Esophagus (tissue), 2 donors: ENCODE measurements around the gene GHR. TPM values are rescaled to one million over a fixed set of nuclear protein-coding genes. Genes with fewer than 3 reads are reported as not detected.
"Not testable (repeated sequence)": the region's sequence is repeated elsewhere in the genome, so short reads cannot be mapped to it uniquely, and the experiment has no call there.

Experiments
- H3K27ac ChIP-seq, 2 donors: one replicate each; pipeline ENCODE4 v1.5.1; 2013; ENCODE audit warnings: low read depth in 2 of 2, mild to moderate bottlenecking in 2 of 2, inconsistent platforms in 1 of 2, low read length in 1 of 2, moderate library complexity in 1 of 2
- H3K27me3 ChIP-seq, 2 donors: one replicate each; pipeline ENCODE4 v1.6.1; 2013; ENCODE audit warnings: low read length in 2 of 2, control low read depth in 1 of 2, mild to moderate bottlenecking in 1 of 2; ENCODE audit not compliant: insufficient read depth in 2 of 2, control insufficient read depth in 1 of 2
- H3K36me3 ChIP-seq, 2 donors: one replicate each; pipeline ENCODE4 v1.6.1; 2013; ENCODE audit warnings: low read length in 1 of 2; ENCODE audit not compliant: control insufficient read depth in 2 of 2, insufficient read depth in 2 of 2
- H3K4me1 ChIP-seq, 2 donors: one replicate each; pipeline ENCODE4 v1.6.1; 2013; ENCODE audit warnings: low read length in 1 of 2; ENCODE audit not compliant: control insufficient read depth in 2 of 2, insufficient read depth in 2 of 2
- H3K4me3 ChIP-seq, 2 donors: one replicate each; pipeline ENCODE4 v1.5.1; 2013; ENCODE audit warnings: low read length in 2 of 2, mild to moderate bottlenecking in 2 of 2, low read depth in 1 of 2, moderate library complexity in 1 of 2
- H3K9me3 ChIP-seq, 2 donors: one replicate each; pipeline ENCODE4 v1.6.1; 2013; ENCODE audit warnings: mild to moderate bottlenecking in 2 of 2, low read depth in 1 of 2, low read length in 1 of 2, moderate library complexity in 1 of 2; ENCODE audit not compliant: control insufficient read depth in 2 of 2, insufficient read depth in 1 of 2
- WGBS, 2 donors: extraction: QIAGEN DNeasy Blood & Tissue Kit; methylation state at CpG; one replicate each; pipeline ENCODE4 v1.1.7; 2013; 5-methylcytosine and 5-hydroxymethylcytosine counted together
- polyA plus RNA-seq, 2 donors: library from polyadenylated mRNA; stranded (reverse); fragments of 200-250 nt; gene quantifications; one replicate each; pipeline ENCODE4 v1.2.3, GENCODE V29; 2013
- donor health status: healthy with polysubstance abuse.
- donor health status: Bipolar disorder and iron deficiency.

GHR gene
- polyA plus RNA-seq, 2 donors: 1.2 to 1.6 TPM

- Histone ChIP-seq H3K36me3 (no peaks in the 10 kb centered on the region), H3K9me3 (no peaks in the 10 kb centered on the region), H3K27ac (no peak overlapping the region), H3K4me3 (no peak overlapping the region), H3K27me3 (no peaks in the 10 kb centered on the region), H3K4me1 (no peaks in the 10 kb centered on the region)
- 52 to 64% methylated on average over 3 of the region's 3 CpGs for WGBS, 2 donors
Observed at GRCh38 chr5:42650084-42650483, 226.8 kb downstream of the GHR start.

- no peak overlapping the region for H3K27ac ChIP-seq
- H3K9me3 ChIP-seq: no peaks in the 10 kb centered on the region
- H3K36me3 ChIP-seq: no peaks in the 10 kb centered on the region
- H3K27me3 ChIP-seq: no peaks in the 10 kb centered on the region
- H3K4me3 ChIP-seq: no peak overlapping the region
- no peaks in the 10 kb centered on the region for H3K4me1 ChIP-seq
- 80 to 81% methylated on average over 2 of the region's 2 CpGs for WGBS, 2 donors
Observed at GRCh38 chr5:42653705-42654104, 230.5 kb downstream of the GHR start.

- Histone ChIP-seq H3K27me3 (no peaks in the 10 kb centered on the region), H3K36me3 (no peaks in the 10 kb centered on the region), H3K4me3 (no peak overlapping the region), H3K9me3 (no peaks in the 10 kb centered on the region), H3K27ac (no peak overlapping the region), H3K4me1 (no peaks in the 10 kb centered on the region)
- 88 to 92% methylated on average over 2 of the region's 2 CpGs for WGBS, 2 donors
Observed at GRCh38 chr5:42654645-42655044, 231.4 kb downstream of the GHR start.

- H3K9me3 ChIP-seq: no peaks in the 10 kb centered on the region
- 43 to 63% methylated on average over 3 of the region's 3 CpGs for WGBS, 2 donors
- peak overlapping the region in 1 of 2 donors; percentile 11 for H3K4me3 ChIP-seq
- no peaks in the 10 kb centered on the region for H3K36me3 ChIP-seq
- no peak overlapping the region for H3K27ac ChIP-seq
- H3K27me3 ChIP-seq: no peaks in the 10 kb centered on the region
- no peaks in the 10 kb centered on the region for H3K4me1 ChIP-seq
Observed at GRCh38 chr5:42655982-42656650, 232.9 kb downstream of the GHR start.

GRCh38 chr5:42656651-42657015 is 233.4 kb downstream of the GHR start:
- H3K4me3 ChIP-seq: no peak overlapping the region
- no peaks in the 10 kb centered on the region for H3K27me3 ChIP-seq
- no peaks in the 10 kb centered on the region for H3K4me1 ChIP-seq
- no peaks in the 10 kb centered on the region for H3K9me3 ChIP-seq
- no peaks in the 10 kb centered on the region for H3K36me3 ChIP-seq
- no peak overlapping the region for H3K27ac ChIP-seq

GRCh38 chr5:42659869-42660268 is 236.6 kb downstream of the GHR start:
- not testable (repeated sequence) for H3K4me3 ChIP-seq, H3K27ac ChIP-seq, H3K27me3 ChIP-seq, H3K9me3 ChIP-seq, H3K4me1 ChIP-seq, H3K36me3 ChIP-seq
- 70 to 86% methylated on average over 3 to 8 of the region's 13 CpGs for WGBS, 2 donors

- Histone ChIP-seq H3K9me3 (no peaks in the 10 kb centered on the region), H3K27me3 (no peaks in the 10 kb centered on the region)
- WGBS, 2 donors: 90 to 94% methylated on average over 3 of the region's 3 CpGs
Observed at GRCh38 chr5:42665857-42666256, 242.6 kb downstream of the GHR start.

GRCh38 chr5:42666869-42667268 is 243.6 kb downstream of the GHR start:
- WGBS, 2 donors: 50 to 67% methylated on average over 3 of the region's 3 CpGs
- no peaks in the 10 kb centered on the region for H3K4me1 ChIP-seq
- peaks cover 0 to 3% of the 10 kb centered on the region in 2 donors for H3K9me3 ChIP-seq
- no peak overlapping the region for H3K27ac ChIP-seq
- no peak overlapping the region for H3K4me3 ChIP-seq
- H3K27me3 ChIP-seq: no peaks in the 10 kb centered on the region
- no peaks in the 10 kb centered on the region for H3K36me3 ChIP-seq

More at GRCh38 chr5:42665857-42666256, 242.6 kb downstream of the GHR start:
- Histone ChIP-seq H3K4me3 (no peak overlapping the region), H3K4me1 (no peaks in the 10 kb centered on the region), H3K27ac (no peak overlapping the region), H3K36me3 (no peaks in the 10 kb centered on the region)

- H3K4me1 ChIP-seq: no peaks in the 10 kb centered on the region
- H3K27ac ChIP-seq: no peak overlapping the region
- no peak overlapping the region for H3K4me3 ChIP-seq
- H3K27me3 ChIP-seq: no peaks in the 10 kb centered on the region
- 88% methylated on average over 2 of the region's 2 CpGs for WGBS, 2 donors
- no peaks in the 10 kb centered on the region for H3K36me3 ChIP-seq
- peaks cover 0 to 3% of the 10 kb centered on the region in 2 donors for H3K9me3 ChIP-seq
Observed at GRCh38 chr5:42668254-42668653, 245.0 kb downstream of the GHR start.

- H3K4me3 ChIP-seq: no peak overlapping the region
- H3K9me3 ChIP-seq: peaks cover 0 to 3% of the 10 kb centered on the region in 2 donors
- H3K4me1 ChIP-seq: no peaks in the 10 kb centered on the region
- H3K27me3 ChIP-seq: no peaks in the 10 kb centered on the region
- WGBS, 2 donors: 90 to 96% methylated on average over 4 of the region's 4 CpGs
- no peak overlapping the region for H3K27ac ChIP-seq
- no peaks in the 10 kb centered on the region for H3K36me3 ChIP-seq
Observed at GRCh38 chr5:42672925-42673324, 249.7 kb downstream of the GHR start.
